Esophagus squamous epithelium (tissue), 5 donors: ENCODE measurements around the gene C3orf38. TPM values are rescaled to one million over a fixed set of nuclear protein-coding genes. Genes with fewer than 3 reads are reported as not detected.

Source experiments
- DNase-seq: peaks from one replicate; lab custom pipeline; 2025; lab: John Stamatoyannopoulos, UW
- H3K27ac ChIP-seq, 4 donors: fragments of 200-600 bp; sonication (generic); one replicate each; pipeline ENCODE4 v1.5.1; 2016 to 2019; ENCODE audit warnings: mild to moderate bottlenecking in 1 of 4
- H3K27me3 ChIP-seq, 4 donors: fragments of 200-600 bp; sonication (generic); 1 replicate in 3 of 4; 2 replicates in 1 of 4; pipeline versions ENCODE4 v1.5.1 to v1.6.0; 2017 to 2021; ENCODE audit warnings: antibody characterized with exemption in 1 of 4
- H3K36me3 ChIP-seq, 3 donors: fragments of 200-600 bp; sonication (generic); one replicate each; pipeline ENCODE4 v1.5.1; 2016 to 2019
- H3K4me1 ChIP-seq, 3 donors: fragments of 200-600 bp; sonication (generic); one replicate each; pipeline ENCODE4 v1.5.1; 2017 to 2019
- H3K4me3 ChIP-seq, 4 donors: fragments of 200-600 bp; sonication (generic); 1 replicate in 3 of 4; 2 replicates in 1 of 4; pipeline ENCODE4 v1.5.1; 2016 to 2019; ENCODE audit warnings: mild to moderate bottlenecking in 2 of 4, moderate library complexity in 1 of 4
- H3K9me3 ChIP-seq, 3 donors: fragments of 200-600 bp; sonication (generic); one replicate each; pipeline ENCODE4 v1.5.1; 2016 to 2019
- CTCF ChIP-seq, 6 experiments: fragments of 450-650 bp in 4 of 6; fragments of 200-600 bp in 2 of 6; sonication (generic) in 2 of 6; IDR thresholded peaks; one replicate each; pipeline ENCODE4 v1.5.1; 2016 to 2019; ENCODE audit warnings: antibody characterized with exemption in 6 of 6, mild to moderate bottlenecking in 4 of 6, moderate library complexity in 4 of 6
- POLR2A ChIP-seq, 4 donors: fragments of 450-650 bp; IDR thresholded peaks; one replicate each; pipeline ENCODE4 v1.6.1; 2017; ENCODE audit warnings: antibody characterized with exemption in 4 of 4, mild to moderate bottlenecking in 4 of 4, moderate library complexity in 3 of 4
- WGBS, 2 donors: methylation state at CpG; one replicate each; pipeline ENCODE4 v1.1.5; 2018; 5-methylcytosine and 5-hydroxymethylcytosine counted together
- intact Hi-C: fragments of 100-400 bp; cut with DNase I; formaldehyde crosslinking; loops from one replicate; pipeline ENCODE4 v1.15.0; 2022
- total RNA-seq, 4 donors: library from RNA; depleted of rRNA; stranded (reverse); fragments of >200 nt; gene quantifications; one replicate each; pipeline ENCODE4 v1.1.0, GENCODE V29; 2016
- donor health status: DM: yes; HTN: yes; CAD: no.

The C3orf38 gene
- total RNA-seq, 4 donors from 2014 or later: 10.6 to 19.8 (median 15.6) TPM

- H3K27me3 ChIP-seq: no peaks in the 10 kb centered on the region
- H3K36me3 ChIP-seq: peaks cover 0 to 29% (median 13%) of the 10 kb centered on the region in 3 donors
- peaks cover 5 to 59% (median 17%) of the 10 kb centered on the region in 3 donors for H3K4me1 ChIP-seq
- H3K27ac ChIP-seq: peak overlapping the region in 3 of 4 donors; percentile 93 to 96 (median 95)
- no peaks in the 10 kb centered on the region for H3K9me3 ChIP-seq
- 1 to 2% methylated on average over 6 of the region's 6 CpGs for WGBS, 2 donors
- TF ChIP-seq CTCF (IDR thresholded peaks at IDR 0.05): no peak
- no peak for TF ChIP-seq POLR2A (IDR thresholded peaks at IDR 0.05)
- H3K4me3 ChIP-seq: peak overlapping the region; percentile 78 to 99 (median 88)
- intact Hi-C loops: no loop called here
- DNase-seq: no peak
These were observed 1.0 kb downstream of the C3orf38 start for GRCh38 chr3:88150806-88151205.

GRCh38 chr3:88151358-88151757 lies 1.6 kb downstream of the C3orf38 start:
- TF ChIP-seq CTCF (IDR thresholded peaks at IDR 0.05): no peak
- TF ChIP-seq POLR2A (IDR thresholded peaks at IDR 0.05): no peak
- DNase-seq: no peak
- peaks cover 5 to 54% (median 17%) of the 10 kb centered on the region in 3 donors for H3K4me1 ChIP-seq
- peak overlapping the region in 1 of 4 donors; percentile 96 for H3K27ac ChIP-seq
- H3K4me3 ChIP-seq: peak overlapping the region; percentile 78 to 99 (median 88)
- 29 to 32% methylated on average over 4 of the region's 4 CpGs for WGBS, 2 donors
- no peaks in the 10 kb centered on the region for H3K9me3 ChIP-seq
- H3K36me3 ChIP-seq: peaks cover 3 to 34% (median 19%) of the 10 kb centered on the region in 3 donors
- H3K27me3 ChIP-seq: no peaks in the 10 kb centered on the region
- intact Hi-C loops: no loop called here

- Histone ChIP-seq H3K4me3 (no peak overlapping the region), H3K36me3 (peaks cover 8 to 49% (median 20%) of the 10 kb centered on the region in 3 donors), H3K27me3 (no peaks in the 10 kb centered on the region), H3K4me1 (peaks cover 5 to 56% (median 17%) of the 10 kb centered on the region in 3 donors), H3K9me3 (no peaks in the 10 kb centered on the region), H3K27ac (no peak overlapping the region)
- WGBS, 2 donors: 59 to 88% methylated on average over 2 of the region's 2 CpGs
- DNase-seq: no peak
- intact Hi-C loops: no loop called here
- TF ChIP-seq CTCF (IDR thresholded peaks at IDR 0.05) (no peak), POLR2A (IDR thresholded peaks at IDR 0.05) (no peak)
These were observed 3.1 kb downstream of the C3orf38 start for GRCh38 chr3:88152841-88153240.

GRCh38 chr3:88166419-88166971 lies 16.7 kb downstream of the C3orf38 start:
- H3K4me3 ChIP-seq: no peak overlapping the region
- H3K9me3 ChIP-seq: no peaks in the 10 kb centered on the region
- intact Hi-C loops: no loop called here
- no peak overlapping the region for H3K27ac ChIP-seq
- no peaks in the 10 kb centered on the region for H3K4me1 ChIP-seq
- H3K36me3 ChIP-seq: peaks cover 0 to 10% (median 0%) of the 10 kb centered on the region in 3 donors
- no peak for DNase-seq
- H3K27me3 ChIP-seq: no peaks in the 10 kb centered on the region
- TF ChIP-seq POLR2A (IDR thresholded peaks at IDR 0.05) (no peak), CTCF (IDR thresholded peaks at IDR 0.05) (no peak)
- WGBS, 2 donors: 91 to 94% methylated on average over 2 of the region's 2 CpGs

- no peak for TF ChIP-seq CTCF (IDR thresholded peaks at IDR 0.05)
- TF ChIP-seq POLR2A (IDR thresholded peaks at IDR 0.05): no peak
- no peak overlapping the region for H3K27ac ChIP-seq
These were observed 17.4 kb downstream of the C3orf38 start for GRCh38 chr3:88167173-88167572.

More at GRCh38 chr3:88167173-88167572, 17.4 kb downstream of the C3orf38 start:
- no peaks in the 10 kb centered on the region for H3K9me3 ChIP-seq
- H3K27me3 ChIP-seq: no peaks in the 10 kb centered on the region
- no peak overlapping the region for H3K4me3 ChIP-seq
- no peaks in the 10 kb centered on the region for H3K4me1 ChIP-seq
- WGBS, 2 donors: 91 to 95% methylated on average over 6 of the region's 6 CpGs
- peaks cover 0 to 8% (median 0%) of the 10 kb centered on the region in 3 donors for H3K36me3 ChIP-seq
- DNase-seq: no peak
- intact Hi-C loops: no loop called here
